IMR-90 (cell line): Measurements from ENCODE around the gene IQSEC1. TPM values are rescaled to one million over a fixed set of nuclear protein-coding genes. Genes with fewer than 3 reads are reported as not detected.

Source experiments
- ATAC-seq: fragments of 200-7000 bp; cut with Tn5 transposase; 2 replicates; pipeline ENCODE4 v1.9.1; 2020; ENCODE audit warnings: low read depth, mild to moderate bottlenecking, moderate library complexity
- BruUV-seq: library from RNA; stranded (reverse); fragments of 400-500 nt; replicated peaks from 2 replicates; lab custom pipeline; 2021; lab: Mats Ljungman, UMichigan
- CTCF ChIA-PET: fragments of 300-600 bp; formaldehyde crosslinking; extraction: SDS; loops from one replicate; lab custom pipeline; 2021; ENCODE audit warnings: antibody characterized with exemption; lab: Yijun Ruan, JAX
- POLR2A ChIA-PET: fragments of 300-600 bp; sonication (Branson Sonifier 250); formaldehyde crosslinking; loops from one replicate; lab custom pipeline; 2022; ENCODE audit warnings: antibody characterized with exemption; ENCODE audit not compliant: unreplicated experiment; lab: Charles Lee
- DNase-seq: peaks from one replicate; pipeline ENCODE4 v3.0.0; 2013
- H2AFZ ChIP-seq: replicated peaks from 2 replicates; pipeline ENCODE3; 2013; ENCODE audit warnings: low read length, mild to moderate bottlenecking; ENCODE audit not compliant: poor library complexity
- H2AK5ac ChIP-seq: 2 replicates; pipeline ENCODE4 v1.6.1; 2013; ENCODE audit warnings: low read depth, low read length, inconsistent platforms
- H2AK9ac ChIP-seq: replicated peaks from 2 replicates; pipeline ENCODE3; 2013; ENCODE audit warnings: mild to moderate bottlenecking, low read depth, low read length, moderate library complexity; ENCODE audit not compliant: poor library complexity
- H2BK120ac ChIP-seq: 2 replicates; pipeline ENCODE4 v1.6.1; 2013; ENCODE audit warnings: low read depth, low read length, inconsistent platforms
- H2BK15ac ChIP-seq: 3 replicates; pipeline ENCODE4 v1.6.1; 2013; ENCODE audit warnings: low read depth, low read length, inconsistent platforms
- H2BK20ac ChIP-seq: 2 replicates; pipeline ENCODE4 v1.6.1; 2013; ENCODE audit warnings: low read depth, mild to moderate bottlenecking, inconsistent platforms, low read length, moderate library complexity
- H2BK5ac ChIP-seq: 2 replicates; pipeline ENCODE4 v1.6.1; 2013; ENCODE audit warnings: mild to moderate bottlenecking, low read depth, low read length, inconsistent platforms; ENCODE audit not compliant: poor library complexity, severe bottlenecking
- H3K14ac ChIP-seq: replicated peaks from 2 replicates; pipeline ENCODE4 v1.6.1; 2013; ENCODE audit warnings: low read depth, low read length, inconsistent platforms
- H3K18ac ChIP-seq: 2 replicates; pipeline ENCODE4 v1.6.1; 2013; ENCODE audit warnings: low read depth, low read length, control low read depth
- H3K23ac ChIP-seq: 2 replicates; pipeline ENCODE4 v1.6.1; 2013; ENCODE audit warnings: low read depth, low read length, inconsistent platforms
- H3K27ac ChIP-seq: 2 replicates; pipeline ENCODE4 v1.5.1; 2013; ENCODE audit warnings: mild to moderate bottlenecking, control low read depth, low read length; ENCODE audit not compliant: insufficient read depth
- H3K27me3 ChIP-seq: 2 replicates; pipeline ENCODE4 v1.6.1; 2013; ENCODE audit warnings: low read length; ENCODE audit not compliant: control insufficient read depth, insufficient read depth
- H3K36me3 ChIP-seq: 2 replicates; pipeline ENCODE4 v1.6.1; 2013; ENCODE audit warnings: low read length, mixed read lengths; ENCODE audit not compliant: control insufficient read depth, insufficient read depth
- H3K4ac ChIP-seq: 2 replicates; pipeline ENCODE4 v1.6.1; 2013; ENCODE audit warnings: low read depth, low read length, inconsistent platforms
- H3K4me1 ChIP-seq: 2 replicates; pipeline ENCODE4 v1.6.1; 2013; ENCODE audit warnings: low read length, mixed read lengths; ENCODE audit not compliant: control insufficient read depth, insufficient read depth
- H3K4me2 ChIP-seq: 2 replicates; pipeline ENCODE4 v1.6.1; 2013; ENCODE audit warnings: low read depth, mild to moderate bottlenecking, control low read depth, low read length, moderate library complexity
- H3K4me3 ChIP-seq: 2 replicates; pipeline ENCODE4 v1.5.1; 2013; ENCODE audit warnings: low read depth, mild to moderate bottlenecking, control low read depth, low read length, moderate library complexity; ENCODE audit not compliant: insufficient read depth
- H3K56ac ChIP-seq: 2 replicates; pipeline ENCODE4 v1.6.1; 2013; ENCODE audit warnings: low read length, inconsistent platforms; ENCODE audit not compliant: insufficient read depth; ENCODE audit errors: extremely low read depth
- H3K79me1 ChIP-seq, 2 experiments: 2 replicates each; pipeline ENCODE4 v1.6.1; 2013; ENCODE audit warnings: low read length in 2 of 2, inconsistent platforms in 1 of 2, low read depth in 1 of 2
- H3K9ac ChIP-seq: 2 replicates; pipeline ENCODE4 v1.6.1; 2013; ENCODE audit warnings: low read depth, low read length, control low read depth
- H3K9me1 ChIP-seq: 2 replicates; pipeline ENCODE4 v1.6.1; 2013; ENCODE audit warnings: low read length, inconsistent platforms; ENCODE audit not compliant: insufficient read depth
- H3K9me3 ChIP-seq: 2 replicates; pipeline ENCODE4 v1.6.1; 2013; ENCODE audit warnings: low read length; ENCODE audit not compliant: control insufficient read depth, insufficient read depth
- H4K20me1 ChIP-seq: 2 replicates; pipeline ENCODE4 v1.6.1; 2013; ENCODE audit warnings: low read length, inconsistent platforms; ENCODE audit not compliant: insufficient read depth
- H4K5ac ChIP-seq: 2 replicates; pipeline ENCODE4 v1.6.1; 2013; ENCODE audit warnings: mild to moderate bottlenecking, low read depth, low read length, control low read depth
- H4K8ac ChIP-seq, 2 experiments: 2 replicates each; pipeline ENCODE4 v1.6.1; 2013; ENCODE audit warnings: low read depth in 2 of 2, low read length in 2 of 2, control low read depth in 1 of 2, inconsistent platforms in 1 of 2
- H4K91ac ChIP-seq: 2 replicates; pipeline ENCODE4 v1.6.1; 2013; ENCODE audit warnings: low read depth, low read length, inconsistent platforms; ENCODE audit not compliant: insufficient read depth
- CEBPB ChIP-seq: IDR thresholded peaks from 2 replicates; pipeline ENCODE4 v1.6.1; 2012; ENCODE audit warnings: low read depth, low read length, improper control_type of control experiment
- CHD1 ChIP-seq: IDR thresholded peaks from 2 replicates; pipeline ENCODE4 v1.6.1; 2012; ENCODE audit warnings: low read depth, low read length, improper control_type of control experiment
- CTCF ChIP-seq: conservative IDR thresholded peaks from 2 replicates; pipeline ENCODE4 v1.5.1; 2012; ENCODE audit warnings: mild to moderate bottlenecking, low read depth, low read length, improper control_type of control experiment
- FOS ChIP-seq: fragments of 150-350 bp; IDR thresholded peaks from 2 replicates; pipeline ENCODE4 v1.6.1; 2016; ENCODE audit warnings: low read depth, low read length
- MAFK ChIP-seq: IDR thresholded peaks from 2 replicates; pipeline ENCODE4 v1.6.1; 2012; ENCODE audit warnings: low read depth, low read length, improper control_type of control experiment
- MAZ ChIP-seq: IDR thresholded peaks from 2 replicates; pipeline ENCODE4 v1.6.1; 2012; ENCODE audit warnings: low read depth, mild to moderate bottlenecking, low read length, improper control_type of control experiment, moderate library complexity, borderline replicate concordance
- MXI1 ChIP-seq: IDR thresholded peaks from 2 replicates; pipeline ENCODE4 v1.6.1; 2012; ENCODE audit warnings: low read depth, mild to moderate bottlenecking, low read length, moderate library complexity, borderline replicate concordance
- NFE2L2 ChIP-seq: fragments of 150-350 bp; IDR thresholded peaks from 2 replicates; pipeline ENCODE4 v1.6.1; 2016; ENCODE audit warnings: low read depth, mild to moderate bottlenecking, low read length
- RAD21 ChIP-seq: IDR thresholded peaks from 2 replicates; pipeline ENCODE4 v1.6.1; 2012; ENCODE audit warnings: low read length, improper control_type of control experiment
- RFX5 ChIP-seq: IDR thresholded peaks from 2 replicates; pipeline ENCODE4 v1.8.0; 2012; ENCODE audit warnings: low read depth, mild to moderate bottlenecking, low read length, moderate library complexity
- USF2 ChIP-seq: fragments of 150-350 bp; IDR thresholded peaks from 2 replicates; pipeline ENCODE4 v1.6.1; 2017; ENCODE audit warnings: mild to moderate bottlenecking, antibody characterized with exemption, low read length, low read depth
- whole genome bisulfite sequencing, 2 experiments: methylation state at CpG; one replicate each; pipeline versions ENCODE4 v1.1.5 to v1.1.7; 2013; ENCODE audit warnings: missing lambda C conversion rate in 2 of 2; ENCODE audit not compliant: insufficient read length in 1 of 2; ENCODE audit errors: extremely low coverage in 2 of 2; 5-methylcytosine and 5-hydroxymethylcytosine counted together
- dilution Hi-C: fragments of 300-500 bp; cut with HindIII; formaldehyde crosslinking; loops from one replicate; pipeline ENCODE4 v1.14.3; 2018; ENCODE audit warnings: low sequenced_read_pairs; ENCODE audit not compliant: unreplicated experiment
- in situ Hi-C: fragments of 300-500 bp; cut with MboI; formaldehyde crosslinking; loops from 3 replicates; pipeline ENCODE4 v1.14.3; 2019; ENCODE audit warnings: low sequenced_read_pairs, inconsistent platforms, mixed read lengths
- intact Hi-C: fragments of 100-400 bp; cut with micrococcal nuclease; formaldehyde crosslinking; loops from 2 replicates; pipeline ENCODE4 v1.10.0; 2022
- polyA plus RNA-seq, 3 experiments: library from polyadenylated mRNA; depleted of rRNA; stranded (reverse); fragments of >200 nt; gene quantifications; 2 replicates each; pipeline ENCODE4 v1.2.3, GENCODE V29; 2012; ENCODE audit warnings: low replicate concordance in 1 of 3
- total RNA-seq: library from RNA; depleted of rRNA; stranded (reverse); fragments of >200 nt; gene quantifications from 2 replicates; pipeline ENCODE4 v1.2.3, GENCODE V29; 2012

IQSEC1 gene
- total and polyA plus RNA-seq, 2 of the 4 experiments (the other 2 are of a cell fraction), result 5.9 to 11.9 TPM

GRCh38 chr3:12964711-12965612 lies 108.3 kb downstream of the IQSEC1 start:
- intact Hi-C loops (no loop called here), dilution Hi-C loops (no loop called here), in situ Hi-C loops (no loop called here)
- no peak overlapping the region for H2BK120ac ChIP-seq
- H3K14ac ChIP-seq, result no peak overlapping the region
- no peak overlapping the region for H3K18ac ChIP-seq
- H3K79me1 ChIP-seq, result peaks cover 39 to 72% of the 10 kb centered on the region in 2 experiments
- no peak overlapping the region for H3K4me2 ChIP-seq
- H3K56ac ChIP-seq, result no peak overlapping the region
- H3K4me3 ChIP-seq, result no peak overlapping the region
- no peak overlapping the region for H3K4ac ChIP-seq
- no peak for TF ChIP-seq MAFK
- TF ChIP-seq NFE2L2, result no peak
- no peak for TF ChIP-seq CHD1
- TF ChIP-seq USF2, result no peak
- no peak for TF ChIP-seq FOS
- TF ChIP-seq CEBPB, result no peak
- no peak for TF ChIP-seq MXI1
- TF ChIP-seq RAD21, result no peak
- no peak for TF ChIP-seq MAZ
- TF ChIP-seq RFX5, result no peak
- TF ChIP-seq CTCF, result no peak
- H3K9me1 ChIP-seq, result peaks cover 20% of the 10 kb centered on the region
- ATAC-seq (no peak), DNase-seq (no peak)
- H3K4me1 ChIP-seq, result peaks cover 22% of the 10 kb centered on the region
- no peak overlapping the region for H4K91ac ChIP-seq
- no peak overlapping the region for H2AK9ac ChIP-seq
- 0 out of 2 replicates have a peak overlapping the region, but pooled peaks have one; percentile 45 for H3K23ac ChIP-seq
- ChIA-PET CTCF (no interaction called here), POLR2A (no interaction called here)
- H3K27ac ChIP-seq, result no peak overlapping the region
- H4K8ac ChIP-seq, result no peak overlapping the region
- no TSS peak for BruUV-seq
- 100% methylated on average over 2 of the region's 11 CpGs; no CpG with 5 or more reads in 1 of the 2 experiments for WGBS, 2 experiments
- no peak overlapping the region for H2BK5ac ChIP-seq
- H4K5ac ChIP-seq, result no peak overlapping the region
- H4K20me1 ChIP-seq, result peaks cover 67% of the 10 kb centered on the region
- H3K27me3 ChIP-seq, result no peaks in the 10 kb centered on the region
- H2BK20ac ChIP-seq, result no peak overlapping the region
- no peak overlapping the region for H2AFZ ChIP-seq
- no peak overlapping the region for H2BK15ac ChIP-seq
- H3K9ac ChIP-seq, result no peak overlapping the region
- no peak overlapping the region for H2AK5ac ChIP-seq
- H3K36me3 ChIP-seq, result no peaks in the 10 kb centered on the region; the same call in 1 of the 2 replicates
- H3K9me3 ChIP-seq, result no peaks in the 10 kb centered on the region
